RWPE2 (cell line): ENCODE data around the gene KDM7A.

Experiments used
- ATAC-seq: fragments of 200-7000 bp; cut with Tn5 transposase; 3 replicates; pipeline ENCODE4 v1.9.1; 2021; ENCODE audit warnings: low read depth
- DNase-seq: peaks from one replicate; pipeline ENCODE4 v3.0.0-alpha.2; 2020; ENCODE audit warnings: low spot score
- H3K27ac ChIP-seq: fragments of 450-650 bp; 2 replicates; pipeline ENCODE4 v1.5.1; 2017; ENCODE audit warnings: mild to moderate bottlenecking; ENCODE audit not compliant: poor library complexity, severe bottlenecking
- H3K27me3 ChIP-seq: fragments of 250-450 bp; sonication (Bioruptor Pico); 2 replicates; pipeline ENCODE4 v1.5.1; 2021; ENCODE audit warnings: mild to moderate bottlenecking, moderate library complexity; ENCODE audit not compliant: insufficient read depth, poor library complexity, severe bottlenecking
- H3K36me3 ChIP-seq: fragments of 250-450 bp; sonication (Bioruptor Pico); 2 replicates; pipeline ENCODE4 v1.5.1; 2020; ENCODE audit warnings: low read depth, mild to moderate bottlenecking, moderate library complexity
- H3K4me1 ChIP-seq: fragments of 250-450 bp; sonication (Bioruptor Pico); 2 replicates; pipeline ENCODE4 v1.5.1; 2021; ENCODE audit warnings: mild to moderate bottlenecking, moderate library complexity; ENCODE audit not compliant: insufficient read depth, poor library complexity, severe bottlenecking
- H3K4me3 ChIP-seq: fragments of 250-450 bp; sonication (Bioruptor Pico); 2 replicates; pipeline ENCODE4 v1.5.1; 2021; ENCODE audit warnings: mild to moderate bottlenecking, moderate library complexity; ENCODE audit not compliant: severe bottlenecking
- H3K9me3 ChIP-seq: fragments of 250-450 bp; sonication (Bioruptor Pico); 2 replicates; pipeline ENCODE4 v1.5.1; 2021; ENCODE audit warnings: mild to moderate bottlenecking, moderate library complexity; ENCODE audit not compliant: severe bottlenecking
- CTCF ChIP-seq: fragments of 450-650 bp; IDR thresholded peaks from one replicate; pipeline ENCODE4 v1.5.1; 2017; ENCODE audit warnings: mild to moderate bottlenecking, moderate library complexity; ENCODE audit not compliant: poor library complexity, severe bottlenecking

Gene KDM7A

GRCh38 chr7:140082770-140083169, 94.0 kb downstream of the KDM7A start:
- DNase-seq (no peak), ATAC-seq (no peak)
- Histone ChIP-seq H3K4me3 (no peak overlapping the region), H3K4me1 (no peaks in the 10 kb centered on the region), H3K36me3 (peaks cover 4% of the 10 kb centered on the region; the same call in 1 of the 2 replicates), H3K27ac (no peak overlapping the region), H3K27me3 (no peaks in the 10 kb centered on the region), H3K9me3 (no peaks in the 10 kb centered on the region)
- no peak for TF ChIP-seq CTCF

- H3K36me3 ChIP-seq, result no peaks in the 10 kb centered on the region
- no peaks in the 10 kb centered on the region for H3K4me1 ChIP-seq
- no peak overlapping the region for H3K4me3 ChIP-seq
- H3K27me3 ChIP-seq, result no peaks in the 10 kb centered on the region
- H3K9me3 ChIP-seq, result no peaks in the 10 kb centered on the region
- ATAC-seq (no peak), DNase-seq (no peak)
- no peak for TF ChIP-seq CTCF
- H3K27ac ChIP-seq, result no peak overlapping the region
Observed at GRCh38 chr7:140081774-140082425, 94.9 kb downstream of the KDM7A start.

GRCh38 chr7:140080919-140081318, 95.9 kb downstream of the KDM7A start:
- Histone ChIP-seq H3K9me3 (no peaks in the 10 kb centered on the region), H3K36me3 (no peaks in the 10 kb centered on the region), H3K27ac (no peak overlapping the region), H3K27me3 (no peaks in the 10 kb centered on the region), H3K4me3 (no peak overlapping the region), H3K4me1 (no peaks in the 10 kb centered on the region)
- no peak for DNase-seq
- ATAC-seq, result 0 out of 3 replicates have a peak, but pooled peaks have one; percentile 10
- no peak for TF ChIP-seq CTCF

- Histone ChIP-seq H3K36me3 (no peaks in the 10 kb centered on the region), H3K27me3 (no peaks in the 10 kb centered on the region), H3K27ac (no peak overlapping the region), H3K9me3 (no peaks in the 10 kb centered on the region), H3K4me1 (no peaks in the 10 kb centered on the region), H3K4me3 (no peak overlapping the region)
- TF ChIP-seq CTCF, result no peak
- no peak for DNase-seq
- ATAC-seq, result peak; percentile 53
Observed at GRCh38 chr7:140079121-140079536, 97.7 kb downstream of the KDM7A start.

- TF ChIP-seq CTCF, result no peak
- Histone ChIP-seq H3K27ac (no peak overlapping the region), H3K27me3 (no peaks in the 10 kb centered on the region), H3K36me3 (no peaks in the 10 kb centered on the region), H3K4me3 (no peak overlapping the region), H3K9me3 (no peaks in the 10 kb centered on the region), H3K4me1 (no peaks in the 10 kb centered on the region)
- ATAC-seq (no peak), DNase-seq (no peak)
Observed at GRCh38 chr7:140078392-140078791, 98.4 kb downstream of the KDM7A start.
